ENCODE results near the gene TESK2.
"Not testable (repeated sequence)": the region's sequence is repeated elsewhere in the genome, so short reads cannot be mapped to it uniquely, and the experiment has no call there.

Gene TESK2

GRCh38 chr1:45508295-45509151, 17.6 kb upstream of the TESK2 start:
- no peak for DNase-seq (ENCODE audit: low read depth)

- no peak for DNase-seq (ENCODE audit: low read depth)
These were observed 16.9 kb upstream of the TESK2 start for GRCh38 chr1:45507893-45508292.

GRCh38 chr1:45507195-45507594, 16.2 kb upstream of the TESK2 start:
- DNase-seq (ENCODE audit: low read depth), result no peak

- no peak for DNase-seq (ENCODE audit: low read depth)
These were observed 12.7 kb upstream of the TESK2 start for GRCh38 chr1:45503462-45504360.

- no peak for DNase-seq (ENCODE audit: low read depth)
These were observed 10.5 kb upstream of the TESK2 start for GRCh38 chr1:45501505-45501859.

- no peak for DNase-seq (ENCODE audit: low read depth)
These were observed 8.4 kb upstream of the TESK2 start for GRCh38 chr1:45499415-45499769.

GRCh38 chr1:45498279-45498678, 7.3 kb upstream of the TESK2 start:
- no peak for DNase-seq (ENCODE audit: low read depth)

- DNase-seq (ENCODE audit: low read depth), result peak; percentile 51
These were observed 2.2 kb upstream of the TESK2 start for GRCh38 chr1:45493116-45493697.

GRCh38 chr1:45492691-45493090, 1.7 kb upstream of the TESK2 start:
- DNase-seq (ENCODE audit: low read depth), result no peak

GRCh38 chr1:45491487-45492260, 711 bp upstream of the TESK2 start:
- DNase-seq (ENCODE audit: low read depth), result no peak

- DNase-seq (ENCODE audit: low read depth), result no peak
These were observed 790 bp downstream of the TESK2 start for GRCh38 chr1:45490121-45490625.

- DNase-seq (ENCODE audit: low read depth), result not testable (repeated sequence)
These were observed 1.6 kb downstream of the TESK2 start for GRCh38 chr1:45489379-45489778.

GRCh38 chr1:45488666-45489377, 2.1 kb downstream of the TESK2 start:
- no peak for DNase-seq (ENCODE audit: low read depth)

- no peak for DNase-seq (ENCODE audit: low read depth)
These were observed 5.0 kb downstream of the TESK2 start for GRCh38 chr1:45485949-45486348.

- no peak for DNase-seq (ENCODE audit: low read depth)
These were observed 11.8 kb downstream of the TESK2 start for GRCh38 chr1:45479039-45479748.

GRCh38 chr1:45478121-45478814, 12.7 kb downstream of the TESK2 start:
- no peak for DNase-seq (ENCODE audit: low read depth)

- no peak for DNase-seq (ENCODE audit: low read depth)
These were observed 13.3 kb downstream of the TESK2 start for GRCh38 chr1:45477646-45478045.

GRCh38 chr1:45474194-45474593, 16.8 kb downstream of the TESK2 start:
- not testable (repeated sequence) for DNase-seq (ENCODE audit: low read depth)

GRCh38 chr1:45473302-45473701, 17.7 kb downstream of the TESK2 start:
- DNase-seq (ENCODE audit: low read depth), result no peak

GRCh38 chr1:45470306-45470798, 20.6 kb downstream of the TESK2 start:
- DNase-seq (ENCODE audit: low read depth), result no peak
